HG03558 (cell line): ENCODE results near the gene PRKAG1.

Source experiments
- ATAC-seq: cut with Tn5 transposase; IDR thresholded peaks from one replicate; pipeline ENCODE4 v1.9.1; 2021; ENCODE audit warnings: moderate number of reproducible peaks; ENCODE audit not compliant: unreplicated experiment; ENCODE audit errors: extremely low read depth

Gene PRKAG1

GRCh38 chr12:49050507-49051372, 32.2 kb upstream of the PRKAG1 start:
- ATAC-seq: no peak

GRCh38 chr12:49049566-49050224, 31.1 kb upstream of the PRKAG1 start:
- ATAC-seq: no peak

GRCh38 chr12:49048953-49049352, 30.4 kb upstream of the PRKAG1 start:
- ATAC-seq: no peak

GRCh38 chr12:49046129-49046895, 27.7 kb upstream of the PRKAG1 start:
- no peak for ATAC-seq

GRCh38 chr12:49044660-49045059, 26.1 kb upstream of the PRKAG1 start:
- no peak for ATAC-seq

- ATAC-seq: no peak
These were observed 25.3 kb upstream of the PRKAG1 start for GRCh38 chr12:49043856-49044258.

GRCh38 chr12:49043241-49043640, 24.7 kb upstream of the PRKAG1 start:
- ATAC-seq: no peak

- ATAC-seq: no peak
These were observed 23.4 kb upstream of the PRKAG1 start for GRCh38 chr12:49041881-49042484.

- ATAC-seq: no peak
These were observed 22.7 kb upstream of the PRKAG1 start for GRCh38 chr12:49041036-49041880.

GRCh38 chr12:49040364-49040855, 21.8 kb upstream of the PRKAG1 start:
- ATAC-seq: no peak

- no peak for ATAC-seq
These were observed 21.1 kb upstream of the PRKAG1 start for GRCh38 chr12:49039421-49040363.

- ATAC-seq: no peak
These were observed 19.8 kb upstream of the PRKAG1 start for GRCh38 chr12:49038291-49038955.

GRCh38 chr12:49037947-49038237, 19.3 kb upstream of the PRKAG1 start:
- no peak for ATAC-seq

GRCh38 chr12:49037111-49037946, 18.8 kb upstream of the PRKAG1 start:
- no peak for ATAC-seq

GRCh38 chr12:49036029-49036428, 17.5 kb upstream of the PRKAG1 start:
- ATAC-seq: no peak

GRCh38 chr12:49034286-49034622, 15.7 kb upstream of the PRKAG1 start:
- no peak for ATAC-seq

GRCh38 chr12:49033611-49034285, 15.2 kb upstream of the PRKAG1 start:
- ATAC-seq: no peak
